ENCODE results near the gene GNMT.

The GNMT gene

DNA sequence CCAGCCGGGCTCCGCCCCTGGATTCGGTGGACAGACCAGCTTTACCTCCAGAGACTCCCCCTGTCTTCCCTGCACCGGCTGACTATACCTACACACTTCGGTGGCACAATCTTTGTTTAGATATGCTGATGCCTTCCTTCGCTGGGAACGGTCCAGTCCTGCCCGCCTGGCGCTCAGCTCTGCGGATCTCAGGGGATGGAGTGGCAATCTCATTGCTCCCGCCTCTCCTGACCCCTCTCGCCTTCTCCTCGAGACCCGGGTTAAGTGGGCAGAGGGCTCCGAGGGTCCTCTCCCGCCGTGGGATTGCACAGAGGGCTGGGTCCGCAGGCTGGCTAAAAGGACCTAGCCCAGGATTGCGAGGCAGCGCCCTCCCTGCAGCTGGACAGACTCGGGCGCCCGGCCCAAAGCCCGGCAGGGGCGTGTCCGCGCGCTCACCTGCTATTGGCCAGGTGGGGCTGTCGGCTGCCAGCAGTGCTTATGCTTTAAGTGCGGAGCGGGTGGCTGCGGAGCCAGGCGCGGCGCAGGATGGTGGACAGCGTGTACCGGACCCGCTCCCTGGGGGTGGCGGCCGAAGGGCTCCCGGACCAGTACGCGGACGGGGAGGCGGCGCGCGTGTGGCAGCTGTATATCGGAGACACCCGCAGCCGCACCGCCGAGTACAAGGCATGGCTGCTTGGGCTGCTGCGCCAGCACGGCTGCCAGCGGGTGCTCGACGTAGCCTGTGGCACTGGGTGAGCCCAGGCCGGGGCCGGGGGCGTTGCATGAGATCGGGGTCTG is at the start of gene GNMT:
TSS of gene GNMT (plus strand) at position 512 of the 777 bp plus-strand sequence. CDS start at position 526, 14 bp downstream.
- no peaks in the 10 kb centered on the region for H3K9me3 ChIP-seq (ENCODE audit: control insufficient read depth, insufficient read depth, low read length)
- H3K79me2 ChIP-seq (ENCODE audit: control insufficient read depth, low read length) = no peaks in the 10 kb centered on the region
- TF ChIP-seq EZH2phosphoT487 (IDR thresholded peaks at IDR 0.05; ENCODE audit: borderline replicate concordance, low read length) = no peak
- TF ChIP-seq, protein P1, sequence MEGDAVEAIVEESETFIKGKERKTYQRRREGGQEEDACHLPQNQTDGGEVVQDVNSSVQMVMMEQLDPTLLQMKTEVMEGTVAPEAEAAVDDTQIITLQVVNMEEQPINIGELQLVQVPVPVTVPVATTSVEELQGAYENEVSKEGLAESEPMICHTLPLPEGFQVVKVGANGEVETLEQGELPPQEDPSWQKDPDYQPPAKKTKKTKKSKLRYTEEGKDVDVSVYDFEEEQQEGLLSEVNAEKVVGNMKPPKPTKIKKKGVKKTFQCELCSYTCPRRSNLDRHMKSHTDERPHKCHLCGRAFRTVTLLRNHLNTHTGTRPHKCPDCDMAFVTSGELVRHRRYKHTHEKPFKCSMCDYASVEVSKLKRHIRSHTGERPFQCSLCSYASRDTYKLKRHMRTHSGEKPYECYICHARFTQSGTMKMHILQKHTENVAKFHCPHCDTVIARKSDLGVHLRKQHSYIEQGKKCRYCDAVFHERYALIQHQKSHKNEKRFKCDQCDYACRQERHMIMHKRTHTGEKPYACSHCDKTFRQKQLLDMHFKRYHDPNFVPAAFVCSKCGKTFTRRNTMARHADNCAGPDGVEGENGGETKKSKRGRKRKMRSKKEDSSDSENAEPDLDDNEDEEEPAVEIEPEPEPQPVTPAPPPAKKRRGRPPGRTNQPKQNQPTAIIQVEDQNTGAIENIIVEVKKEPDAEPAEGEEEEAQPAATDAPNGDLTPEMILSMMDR (IDR thresholded peaks at IDR 0.05; ENCODE audit: low read depth, low read length, poor library complexity, severe bottlenecking) = no peak
- H3K4me2 ChIP-seq (ENCODE audit: low read length) = peak within 1 kb of the TSS; percentile 64
- no peaks in the 10 kb centered on the region for H3K9me2 ChIP-seq (replicated peaks; ENCODE audit: control insufficient read depth, low read length)
- H3K27me3 ChIP-seq (ENCODE audit: control insufficient read depth, low read length) = no peaks in the 10 kb centered on the region
- no peaks in the 10 kb centered on the region for H4K20me1 ChIP-seq (ENCODE audit: control insufficient read depth, insufficient read depth, low read depth, low read length)
- peak within 1 kb of the TSS; percentile 54 for H3K4me3 ChIP-seq (ENCODE audit: low read length)
- H3K27ac ChIP-seq (ENCODE audit: low read depth, low read length) = no peak within 1 kb of the TSS
- peaks cover 27% of the 10 kb centered on the region for H3K36me3 ChIP-seq (ENCODE audit: control insufficient read depth, low read length)
- 0 out of 2 replicates have a peak, but pooled peaks cover 5% of the 10 kb centered on the region for H3F3A ChIP-seq (ENCODE audit: control insufficient read depth, insufficient read depth)
- peaks cover 16% of the 10 kb centered on the region for H3K4me1 ChIP-seq (ENCODE audit: control insufficient read depth, low read length)

DNA sequence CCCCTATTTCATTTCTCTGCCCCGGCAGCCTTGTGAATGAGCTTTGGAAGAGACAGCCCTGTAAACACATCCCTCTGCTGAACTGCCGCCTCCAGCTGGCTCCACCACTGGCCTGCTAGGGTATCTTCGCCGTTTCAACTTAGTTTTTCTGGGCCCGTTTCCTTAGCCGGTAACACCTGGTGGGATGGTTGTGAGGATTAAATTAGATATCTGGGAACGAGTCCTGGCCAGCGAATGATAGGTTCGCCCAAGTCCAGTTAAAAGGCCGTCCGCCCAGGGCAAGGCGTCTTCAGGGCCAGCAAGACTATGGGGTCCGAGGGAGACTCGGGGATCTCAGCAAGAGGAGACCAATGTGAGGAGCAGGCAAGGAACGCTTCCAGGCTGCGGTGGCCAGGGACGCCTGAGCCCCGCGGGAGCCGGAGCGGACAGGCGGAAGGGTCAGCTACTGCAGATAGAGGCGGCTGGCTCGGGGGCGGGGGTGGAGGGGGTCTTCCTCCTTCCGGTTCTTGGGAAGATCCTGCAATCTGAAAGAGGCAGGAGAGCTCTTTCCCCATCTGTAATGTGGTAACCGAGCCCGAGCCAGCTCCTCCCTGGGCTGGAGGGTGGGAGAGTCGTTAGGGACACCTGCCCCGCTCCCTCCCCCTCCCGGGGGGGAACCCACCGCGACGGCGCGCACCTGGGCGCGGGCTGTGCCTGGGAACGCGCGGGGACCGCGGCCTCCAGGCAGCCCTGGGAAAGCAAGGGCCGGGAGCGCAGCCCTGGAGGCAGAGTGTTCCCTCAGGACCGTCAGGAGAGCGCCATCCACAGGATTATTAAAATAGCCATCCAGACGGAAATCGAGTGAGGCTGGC is 49.2 kb upstream of the GNMT start:
- Histone ChIP-seq H3K4me3 (ENCODE audit: low read length) (no peak overlapping the region), H3K36me3 (ENCODE audit: control insufficient read depth, low read length) (no peaks in the 10 kb centered on the region), H3K4me1 (ENCODE audit: control insufficient read depth, low read length) (peaks cover 12% of the 10 kb centered on the region), H3K9me2 (replicated peaks; ENCODE audit: control insufficient read depth, low read length) (no peaks in the 10 kb centered on the region), H3K9me3 (ENCODE audit: control insufficient read depth, insufficient read depth, low read length) (no peaks in the 10 kb centered on the region), H3K27ac (ENCODE audit: low read depth, low read length) (no peak overlapping the region), H3K27me3 (ENCODE audit: control insufficient read depth, low read length) (no peaks in the 10 kb centered on the region), H3F3A (ENCODE audit: control insufficient read depth, insufficient read depth) (peaks cover 5% of the 10 kb centered on the region; the same call in 1 of the 2 replicates), H3K4me2 (ENCODE audit: low read length) (no peak overlapping the region), H4K20me1 (ENCODE audit: control insufficient read depth, insufficient read depth, low read depth, low read length) (no peaks in the 10 kb centered on the region), H3K79me2 (ENCODE audit: control insufficient read depth, low read length) (no peaks in the 10 kb centered on the region)
- TF ChIP-seq, protein P1 (IDR thresholded peaks at IDR 0.05; ENCODE audit: low read depth, low read length, poor library complexity, severe bottlenecking) = peak; percentile 10
- no peak for TF ChIP-seq EZH2phosphoT487 (IDR thresholded peaks at IDR 0.05; ENCODE audit: borderline replicate concordance, low read length)

DNA sequence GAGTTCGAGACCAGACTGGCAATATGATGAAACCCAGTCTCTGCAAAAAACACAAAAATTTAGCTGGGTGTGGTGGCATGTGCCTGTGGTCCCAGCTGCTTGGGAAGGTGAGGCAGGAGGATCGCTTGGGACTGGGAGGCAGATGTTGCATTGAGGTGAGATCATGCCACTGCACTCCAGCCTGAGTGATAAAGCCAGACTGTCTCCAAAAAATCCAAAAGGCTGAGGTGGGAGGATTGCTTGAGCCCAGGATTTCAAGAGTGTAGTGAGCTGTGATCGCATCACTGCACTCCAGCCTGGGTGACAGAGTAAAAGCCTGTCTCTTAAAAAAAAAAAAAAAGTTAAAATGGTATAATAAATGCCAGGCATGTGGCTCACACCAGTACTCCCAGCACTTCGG is 46.0 kb upstream of the GNMT start:
- TF ChIP-seq, protein P1 (IDR thresholded peaks at IDR 0.05; ENCODE audit: low read depth, low read length, poor library complexity, severe bottlenecking) = no peak
- TF ChIP-seq EZH2phosphoT487 (IDR thresholded peaks at IDR 0.05; ENCODE audit: borderline replicate concordance, low read length) = no peak
- Histone ChIP-seq H3K4me1 (ENCODE audit: control insufficient read depth, low read length) (peaks cover 14% of the 10 kb centered on the region), H3K27me3 (ENCODE audit: control insufficient read depth, low read length) (no peaks in the 10 kb centered on the region), H3K36me3 (ENCODE audit: control insufficient read depth, low read length) (no peaks in the 10 kb centered on the region), H3K9me3 (ENCODE audit: control insufficient read depth, insufficient read depth, low read length) (no peaks in the 10 kb centered on the region), H3K4me2 (ENCODE audit: low read length) (no peak overlapping the region), H3K27ac (ENCODE audit: low read depth, low read length) (no peak overlapping the region), H4K20me1 (ENCODE audit: control insufficient read depth, insufficient read depth, low read depth, low read length) (no peaks in the 10 kb centered on the region), H3K79me2 (ENCODE audit: control insufficient read depth, low read length) (no peaks in the 10 kb centered on the region), H3F3A (ENCODE audit: control insufficient read depth, insufficient read depth) (peaks cover 5% of the 10 kb centered on the region; the same call in 1 of the 2 replicates), H3K9me2 (replicated peaks; ENCODE audit: control insufficient read depth, low read length) (no peaks in the 10 kb centered on the region), H3K4me3 (ENCODE audit: low read length) (no peak overlapping the region)
